HG02943 (cell line): ENCODE data around the gene TMEM250.

ENCODE experiments used
- ATAC-seq: cut with Tn5 transposase; IDR thresholded peaks from one replicate; pipeline ENCODE4 v1.9.1; 2021; ENCODE audit warnings: mild to moderate bottlenecking, low read depth, moderate library complexity; ENCODE audit not compliant: unreplicated experiment

Gene TMEM250

DNA sequence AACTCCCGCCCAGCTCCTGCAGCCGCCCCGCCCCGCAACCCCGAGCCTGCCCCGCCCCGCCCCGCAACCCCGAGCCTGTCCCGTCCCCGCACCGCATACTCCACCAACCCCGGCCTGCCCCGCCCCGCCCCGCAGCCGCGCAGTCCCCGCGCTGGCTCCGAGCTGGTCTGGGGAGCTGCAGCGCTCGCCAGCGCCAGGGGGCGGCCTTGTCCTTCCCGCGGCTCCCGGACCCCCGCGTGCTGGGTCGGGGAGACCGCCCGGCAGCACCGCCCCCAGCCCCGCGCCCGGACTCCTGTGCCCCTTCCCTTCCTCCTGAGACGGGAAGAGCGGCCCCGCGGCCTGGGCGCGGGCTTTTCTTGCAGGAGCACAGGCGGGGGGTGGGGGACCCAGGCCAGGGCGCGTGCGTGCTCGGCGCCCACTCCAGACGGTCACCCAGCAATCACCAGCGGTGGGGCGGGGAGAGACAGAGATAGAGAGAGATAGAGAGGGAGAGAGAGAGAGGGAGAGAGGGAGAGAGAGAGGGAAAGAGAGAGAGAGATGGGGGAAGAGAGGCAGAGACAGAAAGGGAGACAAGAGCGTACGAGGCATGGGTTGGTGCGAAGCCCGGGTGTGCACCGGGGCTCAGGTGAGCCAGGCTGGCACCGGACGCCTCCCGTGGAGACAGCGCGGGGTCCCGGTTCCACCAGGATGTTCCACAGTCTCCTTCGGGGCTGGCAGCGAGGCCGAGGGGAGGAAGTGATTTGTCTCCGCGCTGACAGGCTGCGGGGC, 14.7 kb upstream of the TMEM250 start:
- no peak for ATAC-seq

DNA sequence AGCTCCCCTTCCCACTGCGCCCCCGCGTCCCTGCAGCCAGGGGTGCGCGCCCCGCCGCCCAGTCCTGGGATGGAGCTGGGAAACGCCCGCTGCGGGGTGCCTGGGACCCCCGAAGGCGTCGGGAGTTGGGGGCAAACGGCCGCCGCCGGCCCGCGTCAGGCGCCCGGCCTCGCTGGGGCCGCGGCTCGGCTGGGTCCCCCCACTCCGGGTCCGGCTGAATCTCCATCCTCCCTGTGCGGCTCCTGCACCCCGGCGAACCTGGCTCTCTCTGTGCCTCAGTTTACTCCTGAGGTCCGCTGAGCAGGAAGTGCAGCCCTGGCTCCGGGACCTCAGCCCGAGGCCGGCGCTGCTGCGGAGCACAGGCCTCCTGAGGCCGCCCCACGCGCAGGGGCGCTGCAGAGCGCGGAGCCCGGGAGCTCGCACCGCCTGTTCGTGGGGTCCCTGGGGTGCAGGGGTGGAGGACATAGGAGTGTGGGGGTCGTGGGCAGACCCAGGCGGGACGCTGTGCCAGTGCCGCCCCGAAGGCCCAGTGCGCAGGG, 13.9 kb upstream of the TMEM250 start:
- no peak for ATAC-seq

DNA sequence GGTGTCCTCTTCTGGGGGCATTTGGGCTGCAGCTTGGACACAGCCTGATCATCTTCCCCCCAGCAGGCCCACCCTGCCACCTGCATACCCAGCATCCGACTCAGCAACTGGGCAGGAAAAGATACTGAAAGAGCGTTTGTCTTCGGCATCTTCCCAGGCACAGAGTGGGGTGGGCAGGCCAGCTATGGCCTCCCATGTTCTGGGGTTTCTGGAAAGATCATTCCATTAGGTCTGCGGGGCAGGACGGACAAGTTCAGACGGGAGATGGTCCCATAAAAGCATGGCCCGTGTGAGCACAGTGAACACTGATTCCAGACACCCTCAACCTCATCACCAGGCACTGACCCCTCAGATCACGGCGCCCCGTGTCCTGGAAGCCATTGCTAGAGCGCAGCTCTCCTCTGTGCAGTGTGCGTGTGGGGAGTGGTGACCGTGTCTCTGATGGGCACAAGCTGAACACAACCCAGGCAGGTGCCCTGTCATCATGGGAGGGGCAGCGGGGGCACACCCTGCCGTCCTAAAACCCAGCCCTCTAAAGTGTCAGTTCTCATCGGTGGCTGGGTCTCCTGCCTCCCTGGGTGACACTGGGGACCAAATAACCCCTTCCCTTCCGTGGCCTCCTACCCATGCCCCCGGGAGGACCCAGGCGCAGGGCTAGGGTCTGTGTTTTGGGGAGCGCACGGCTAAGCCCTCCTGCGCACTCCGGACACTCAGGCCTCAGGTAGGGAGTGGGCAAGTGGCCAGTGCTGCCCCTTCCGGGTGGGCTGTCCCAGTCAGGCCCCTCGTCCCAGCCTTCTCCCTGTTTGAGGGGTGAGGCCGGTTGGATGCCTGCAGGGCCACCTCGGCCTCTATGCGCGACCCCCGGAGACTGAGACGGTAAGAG, 13.2 kb upstream of the TMEM250 start:
- ATAC-seq, result no peak

DNA sequence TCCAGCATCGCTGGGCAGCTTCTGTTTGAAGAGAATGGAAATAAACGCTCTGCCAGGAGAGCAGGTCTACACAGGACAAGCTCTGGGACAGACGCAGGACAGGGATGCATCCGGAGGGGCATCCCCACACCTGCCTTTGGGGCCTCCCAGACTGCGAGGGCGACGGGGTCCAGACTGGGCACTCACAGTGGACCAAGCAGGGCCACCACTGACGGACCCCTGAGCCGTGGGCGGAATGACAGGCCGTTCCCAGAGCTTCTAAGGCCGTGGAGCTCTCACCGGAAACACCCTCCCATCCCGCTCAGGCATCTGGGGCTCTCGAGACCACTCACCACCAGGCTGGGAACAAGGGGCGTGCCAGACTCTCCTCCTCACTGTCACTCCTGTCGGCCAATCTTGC, 10.5 kb upstream of the TMEM250 start:
- no peak for ATAC-seq

DNA sequence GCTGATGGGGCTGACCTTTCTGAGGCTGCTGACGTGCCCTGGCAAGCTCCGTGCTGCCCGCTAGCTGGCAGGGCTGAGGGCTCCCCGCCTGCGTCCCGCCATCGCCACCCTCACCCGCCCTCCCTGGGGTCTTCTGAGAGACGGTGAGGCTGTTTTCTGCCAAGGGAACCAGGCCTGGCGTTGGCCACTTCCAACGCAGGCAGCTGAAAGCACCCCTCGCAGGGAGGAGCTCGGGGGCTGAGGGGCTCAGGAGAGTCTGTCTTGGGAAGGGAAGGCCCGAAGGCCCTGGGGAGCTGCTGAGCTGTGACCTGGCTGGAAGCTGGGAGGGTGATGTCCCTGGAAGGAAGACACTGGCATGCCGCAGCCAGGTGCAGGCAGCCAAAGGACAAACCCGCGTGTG, 9.8 kb upstream of the TMEM250 start:
- ATAC-seq, result no peak

DNA sequence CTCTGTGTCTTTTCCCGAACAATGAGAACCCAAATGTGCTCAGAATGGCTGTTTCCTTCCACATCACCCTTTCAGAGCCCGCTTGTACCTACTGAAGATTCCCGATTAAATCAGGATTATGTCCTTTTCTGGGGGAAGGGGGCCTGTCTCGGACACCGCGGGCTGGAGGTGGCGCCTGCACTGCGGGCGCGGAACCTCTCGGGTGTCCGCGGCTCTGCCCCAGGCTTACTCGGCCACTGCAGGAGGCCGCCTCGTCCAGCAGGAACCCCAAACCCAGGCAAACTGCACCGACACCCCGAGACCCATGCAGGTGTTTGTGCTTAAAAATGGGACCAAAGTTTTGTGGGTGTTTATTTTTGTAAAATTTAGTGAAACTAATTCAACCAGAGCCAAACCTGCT, 8.6 kb upstream of the TMEM250 start:
- no peak for ATAC-seq

DNA sequence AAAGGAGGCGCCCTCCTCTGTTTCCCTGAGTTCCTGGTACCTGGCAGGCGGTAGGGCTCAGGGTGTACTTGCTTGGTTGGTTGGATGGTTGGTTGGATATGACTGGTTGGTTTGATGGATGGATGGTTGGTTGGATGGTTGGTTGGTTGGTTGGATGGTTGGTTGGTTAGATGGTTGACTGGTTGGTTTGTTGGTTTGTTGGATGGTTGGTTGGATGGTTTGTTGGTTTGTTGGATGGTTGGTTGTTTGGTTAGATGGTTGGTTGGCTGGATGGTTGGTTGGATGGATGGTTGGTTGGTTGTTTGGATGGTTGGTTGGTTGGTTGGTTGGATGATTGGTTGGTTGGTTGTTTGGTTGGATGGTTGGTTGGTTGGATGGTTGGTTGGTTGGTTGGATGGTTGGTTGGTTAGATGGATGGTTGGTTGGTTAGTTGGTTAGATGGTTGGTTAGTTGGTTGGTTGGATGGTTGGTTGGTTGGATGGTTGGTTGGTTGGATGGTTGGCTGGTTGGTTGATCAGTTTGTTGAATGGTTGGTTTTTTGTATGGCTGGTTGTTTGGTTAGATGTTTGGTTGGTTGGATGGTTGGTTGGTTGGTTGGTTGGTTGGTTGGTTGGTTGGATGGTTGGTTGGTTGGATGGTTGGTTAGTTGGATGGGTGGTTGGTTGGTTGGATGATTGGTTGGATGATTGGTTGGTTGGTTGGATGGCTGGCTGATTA, 6.5 kb upstream of the TMEM250 start:
- ATAC-seq, result no peak

DNA sequence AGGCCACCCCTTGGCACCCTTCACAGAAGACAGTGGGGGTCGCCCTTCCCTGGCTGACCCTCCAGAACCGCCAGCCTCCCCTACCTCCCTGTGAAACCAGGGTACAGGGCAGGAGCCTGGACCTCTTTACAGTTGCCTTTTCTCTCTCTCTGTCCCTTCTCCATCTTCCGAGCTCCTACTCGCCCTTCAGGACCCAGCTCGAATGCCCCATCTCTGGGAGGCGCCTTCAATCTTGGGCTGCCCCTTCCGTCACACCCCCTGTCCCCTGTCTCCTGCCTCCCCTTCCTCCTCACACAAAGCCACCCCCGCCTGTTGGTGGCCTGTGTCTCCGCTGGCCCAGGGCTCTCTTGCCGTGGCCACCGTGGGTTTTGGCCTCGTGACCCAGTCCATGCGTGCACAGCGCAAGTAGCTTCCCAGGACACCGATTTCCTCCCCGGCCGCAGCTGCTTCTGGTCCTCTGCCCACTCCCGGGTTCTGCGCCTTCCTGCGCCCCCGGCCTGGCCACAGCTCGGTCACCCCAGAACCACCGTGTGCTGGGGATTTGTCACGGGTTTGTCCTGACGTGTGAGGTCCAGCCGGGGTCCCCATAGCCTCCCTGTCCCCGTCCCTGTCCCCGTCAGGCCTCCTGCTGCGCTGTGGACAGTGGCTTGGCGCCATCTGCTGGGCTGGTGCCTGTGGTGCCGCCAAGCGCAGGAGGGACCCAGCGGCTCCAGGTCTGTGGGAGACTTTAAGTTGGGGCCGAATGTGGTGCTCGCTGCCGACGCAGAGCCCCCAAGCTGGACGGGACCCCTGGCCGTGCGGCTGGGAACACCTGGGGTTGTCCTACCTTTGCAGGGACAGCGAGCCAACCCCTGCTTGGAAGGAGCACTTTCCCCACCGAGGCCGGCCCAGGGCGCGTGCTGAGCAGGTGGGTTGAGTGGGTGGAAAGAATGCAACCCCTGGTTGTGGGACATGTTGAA, 4.0 kb upstream of the TMEM250 start:
- ATAC-seq, result no peak

DNA sequence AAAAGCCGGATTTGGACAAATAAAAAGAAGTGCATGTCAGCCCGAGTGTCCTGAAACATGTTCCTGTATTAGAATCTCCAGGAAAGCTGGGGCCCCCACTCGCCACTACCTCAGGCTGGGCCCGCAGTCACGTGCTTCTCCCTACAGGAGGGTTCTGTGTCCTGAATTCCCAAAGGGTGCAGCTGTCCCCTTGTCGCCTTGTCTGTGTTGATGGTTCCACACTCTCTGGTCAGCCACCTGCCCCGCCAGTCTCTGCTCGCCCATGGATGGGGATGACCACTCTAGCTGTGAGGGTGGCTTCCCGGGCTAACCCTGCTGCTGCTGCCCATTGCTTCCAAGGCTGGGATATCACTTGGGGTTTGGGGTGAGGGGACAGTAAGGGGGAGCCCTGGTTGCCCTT, 3.1 kb upstream of the TMEM250 start:
- no peak for ATAC-seq

DNA sequence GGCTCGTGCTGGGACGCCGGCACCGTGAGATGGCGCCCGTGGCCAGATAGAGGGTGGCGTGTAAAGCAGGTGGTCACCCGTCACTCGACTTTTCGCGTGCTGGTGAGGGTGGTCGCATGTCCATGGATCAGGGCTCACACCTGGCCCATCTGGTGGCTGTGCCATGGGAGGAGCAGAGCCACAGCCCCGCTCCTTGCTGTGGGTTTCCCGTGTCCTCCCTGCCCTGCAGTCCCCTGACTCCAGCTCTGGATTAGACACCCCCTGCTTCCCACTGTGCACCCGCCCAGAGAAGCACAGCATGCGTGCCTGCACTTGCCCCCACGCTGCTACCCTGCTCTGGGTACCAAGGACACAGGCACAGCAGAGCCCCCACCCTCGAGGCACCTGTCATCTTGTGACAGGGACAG, 1.8 kb upstream of the TMEM250 start:
- no peak for ATAC-seq

DNA sequence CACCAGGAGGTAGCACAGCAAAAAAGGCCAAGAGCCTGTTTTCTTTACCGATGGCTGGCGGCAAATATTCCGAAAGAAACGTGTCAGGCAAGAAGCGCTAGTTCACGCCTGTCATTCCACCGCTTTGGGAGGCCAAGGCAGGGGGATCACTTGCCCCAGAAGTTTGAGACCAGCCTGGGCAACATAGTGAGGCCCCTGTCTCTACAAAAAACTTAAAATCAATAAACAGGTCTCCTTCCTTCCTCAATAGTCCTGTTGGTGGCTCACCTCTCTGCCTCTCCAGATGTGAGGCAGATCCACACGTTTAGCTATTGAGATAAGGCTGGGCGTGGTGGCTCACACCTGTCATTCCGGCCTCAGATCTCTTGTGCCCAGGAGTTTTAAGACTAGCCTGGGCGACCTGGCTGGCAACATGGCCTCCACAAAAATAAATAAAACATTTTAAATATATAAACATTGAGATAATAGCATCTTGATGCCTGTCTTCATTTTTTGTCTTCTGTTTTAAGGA, 1.3 kb upstream of the TMEM250 start:
- no peak for ATAC-seq

DNA sequence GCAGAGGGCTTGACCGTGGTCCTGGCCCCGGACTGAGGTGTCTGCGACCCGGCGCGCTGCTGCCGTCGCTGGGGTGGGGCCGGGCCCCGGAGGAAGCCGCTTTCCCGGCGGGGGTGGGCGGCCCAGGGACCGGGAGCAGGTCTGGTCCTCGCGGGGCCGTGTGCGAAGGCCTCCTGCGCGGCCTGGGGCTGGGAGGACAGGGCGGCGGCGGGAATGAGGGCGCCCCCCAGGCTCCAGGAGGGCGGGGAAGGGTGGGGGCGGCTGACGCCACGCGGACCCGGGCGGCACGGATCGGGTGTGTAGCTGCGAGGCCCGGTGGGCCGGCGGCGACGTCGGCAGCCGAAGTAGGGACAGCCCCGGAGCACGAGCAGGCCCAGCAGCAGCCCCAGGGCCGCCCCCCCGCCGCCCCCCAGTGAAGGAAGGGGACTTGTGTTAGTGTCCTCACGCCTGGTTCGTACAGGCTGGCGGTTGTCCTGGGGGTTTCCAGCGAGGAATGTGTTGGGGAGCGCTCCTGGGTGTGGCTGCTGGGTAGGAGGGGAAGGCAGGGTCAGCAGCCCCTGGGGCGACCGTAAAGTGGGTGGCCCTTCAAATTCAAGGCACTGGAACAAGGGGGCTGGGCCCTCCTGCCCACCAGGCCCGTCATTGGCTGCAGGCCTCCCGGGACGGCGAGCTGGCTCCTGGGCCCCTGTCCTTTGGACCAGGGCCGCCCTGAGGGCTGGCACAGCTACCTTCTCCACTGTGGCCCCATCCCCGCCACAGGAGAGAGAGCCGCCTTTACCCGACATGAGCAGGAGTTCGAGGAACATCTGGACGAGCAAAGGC, 597 bp upstream of the TMEM250 start:
- peak; percentile 22 for ATAC-seq

DNA sequence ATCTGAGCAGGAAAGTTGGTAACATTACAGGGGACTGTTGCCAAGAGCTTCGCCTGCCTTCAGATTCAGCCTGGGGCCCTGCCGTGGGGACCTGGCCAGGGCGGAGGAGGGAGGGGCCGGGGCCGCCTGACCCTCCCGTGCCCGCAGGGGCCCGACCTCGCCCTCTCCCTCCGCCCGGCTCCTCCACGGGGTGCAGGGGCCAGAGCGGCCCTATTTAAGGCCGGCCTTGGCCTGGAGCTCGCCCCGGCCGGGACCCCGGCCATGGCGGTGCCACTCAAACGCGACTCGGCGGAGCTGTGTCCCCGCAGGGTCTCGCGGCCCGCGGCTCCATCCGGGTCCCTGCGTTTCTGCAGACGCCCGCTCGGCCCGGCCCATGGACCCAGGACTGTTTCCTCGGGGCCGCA, 757 bp downstream of the TMEM250 start:
- peak; percentile 6 for ATAC-seq

DNA sequence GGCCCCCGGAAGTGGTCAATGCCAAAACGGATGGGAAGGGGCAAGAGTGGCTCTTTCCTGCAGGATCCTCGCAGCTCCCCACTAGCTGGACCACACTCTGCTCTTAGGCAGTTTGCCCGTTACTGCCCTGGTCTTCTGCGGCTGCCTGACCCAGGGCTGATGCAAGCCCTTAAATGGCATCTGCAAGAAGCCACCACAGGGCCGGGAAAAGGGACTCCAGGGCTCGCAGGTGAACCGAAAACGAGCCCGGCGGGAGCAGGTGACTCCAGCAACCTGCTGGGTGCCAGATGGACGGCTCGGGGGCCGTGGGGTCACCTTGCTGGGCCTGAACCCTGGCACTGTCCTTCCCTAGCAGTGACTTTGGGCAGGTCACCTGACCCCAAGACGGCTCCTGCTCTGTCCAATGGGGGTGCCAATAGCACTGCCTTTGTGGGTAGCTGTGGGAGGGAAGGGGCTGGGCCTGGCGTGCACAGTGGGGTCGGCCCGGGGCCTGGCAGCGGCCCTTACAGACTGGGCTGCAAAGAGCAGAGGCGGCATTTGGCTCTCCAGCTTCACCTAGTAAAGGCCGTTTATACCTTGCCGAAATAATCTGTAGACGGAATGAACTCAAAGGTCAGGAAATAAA, 1.3 kb downstream of the TMEM250 start:
- no peak for ATAC-seq

DNA sequence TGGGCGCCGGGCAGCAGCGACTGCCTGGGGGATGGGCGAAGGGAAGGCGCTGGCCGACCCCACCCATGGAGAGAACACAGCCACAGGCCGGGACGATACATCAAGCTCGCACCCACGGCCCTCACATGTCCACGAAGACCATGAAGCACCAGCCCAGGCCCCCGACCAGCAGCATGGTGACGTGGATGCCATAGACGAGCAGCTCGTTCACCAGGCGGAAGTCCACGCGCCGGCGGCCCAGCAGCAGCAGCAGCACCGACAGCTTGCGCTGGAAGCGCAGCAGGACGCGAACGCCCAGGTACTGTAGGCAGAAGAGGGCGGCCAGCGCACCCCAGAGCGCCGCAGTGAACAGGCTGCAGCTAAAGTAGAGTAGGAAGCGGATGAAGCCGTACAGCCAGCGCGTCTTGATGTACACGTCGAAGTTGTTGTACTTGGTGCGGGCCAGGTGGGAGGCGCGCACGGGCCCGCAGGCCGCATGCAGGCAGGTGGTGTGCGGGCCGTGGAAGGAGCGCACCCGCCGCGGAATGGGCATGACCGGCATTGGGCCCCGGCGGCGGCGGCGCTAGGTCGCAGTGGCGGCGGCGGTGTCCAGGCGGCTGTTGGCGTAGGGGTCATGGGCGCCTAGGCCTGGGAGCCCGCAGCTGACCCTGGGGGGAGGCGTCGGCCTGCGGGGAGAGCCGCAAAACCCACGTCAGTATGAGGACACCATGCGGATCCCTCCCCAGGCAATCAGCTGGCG, 2.1 kb downstream of the TMEM250 start:
- no peak for ATAC-seq

DNA sequence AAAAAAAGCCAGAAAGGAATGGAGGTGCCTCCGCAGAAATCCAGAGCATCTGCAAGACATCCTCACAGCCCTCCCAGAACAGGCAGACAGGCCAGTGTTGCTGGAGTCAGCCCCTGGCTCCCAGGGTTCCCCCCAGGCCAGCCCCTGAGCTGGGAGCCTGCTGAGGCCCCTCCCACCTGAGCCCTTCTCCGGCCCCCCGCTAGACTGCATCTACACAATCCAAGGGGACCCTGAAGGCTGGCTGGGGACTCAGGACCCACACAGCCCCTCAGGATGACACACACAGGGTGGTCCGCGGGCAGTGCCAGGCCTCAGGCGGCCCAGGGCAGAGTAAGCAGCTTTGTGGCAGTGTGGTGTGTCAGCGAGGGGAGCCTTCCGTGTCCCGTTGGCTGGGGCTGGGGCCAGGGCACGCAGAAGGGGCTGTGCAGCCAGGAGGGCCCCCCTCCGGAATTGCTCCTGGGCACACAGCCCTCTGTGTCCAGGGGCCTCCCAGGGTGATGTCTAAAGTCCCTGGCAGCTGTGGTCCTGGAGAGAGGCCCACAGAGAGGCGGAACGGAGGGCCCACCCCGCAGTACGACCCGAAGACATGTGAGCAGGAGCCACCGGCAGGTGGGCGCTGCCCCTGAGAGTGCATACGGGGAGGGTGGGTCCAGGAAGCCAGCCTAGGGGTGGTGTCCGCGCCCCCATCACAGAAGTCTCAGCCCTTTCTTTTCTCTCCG, 2.9 kb downstream of the TMEM250 start:
- no peak for ATAC-seq

DNA sequence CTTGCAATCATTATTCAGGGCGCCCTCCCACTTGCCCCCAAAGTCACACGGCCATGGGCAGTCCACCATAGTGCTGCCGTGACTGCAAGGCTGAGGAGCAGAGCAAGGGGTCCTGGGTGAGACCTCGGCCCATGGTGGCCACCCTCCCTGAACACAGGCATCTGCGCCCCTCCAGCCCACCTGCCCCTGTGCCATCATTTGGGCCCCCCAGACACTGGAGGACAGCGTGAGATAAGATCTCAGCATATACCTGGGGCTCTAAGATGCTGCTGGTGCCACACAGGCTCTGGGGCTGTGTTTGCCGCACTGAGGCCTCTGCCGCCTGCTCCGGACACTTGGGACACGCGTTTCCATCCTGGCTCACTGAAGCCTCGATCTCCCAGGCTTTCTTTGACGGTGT, 3.5 kb downstream of the TMEM250 start:
- ATAC-seq, result no peak
